HG02623 (cell line): ENCODE data around the gene PRR13.
"Not testable (repeated sequence)": the region's sequence is repeated elsewhere in the genome, so short reads cannot be mapped to it uniquely, and the experiment has no call there.

Experiments
- ATAC-seq: cut with Tn5 transposase; IDR thresholded peaks from one replicate; pipeline ENCODE4 v1.9.1; 2021; ENCODE audit warnings: moderate library complexity; ENCODE audit not compliant: unreplicated experiment

PRR13 gene, protein sequence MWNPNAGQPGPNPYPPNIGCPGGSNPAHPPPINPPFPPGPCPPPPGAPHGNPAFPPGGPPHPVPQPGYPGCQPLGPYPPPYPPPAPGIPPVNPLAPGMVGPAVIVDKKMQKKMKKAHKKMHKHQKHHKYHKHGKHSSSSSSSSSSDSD

GRCh38 chr12:53441040-53441833 lies at the start of gene PRR13:
PRR13 (plus strand) TSS chr12:53441734; CDS start chr12:53442715, 981 bp downstream.
- ATAC-seq: peak; percentile 98

DNA sequence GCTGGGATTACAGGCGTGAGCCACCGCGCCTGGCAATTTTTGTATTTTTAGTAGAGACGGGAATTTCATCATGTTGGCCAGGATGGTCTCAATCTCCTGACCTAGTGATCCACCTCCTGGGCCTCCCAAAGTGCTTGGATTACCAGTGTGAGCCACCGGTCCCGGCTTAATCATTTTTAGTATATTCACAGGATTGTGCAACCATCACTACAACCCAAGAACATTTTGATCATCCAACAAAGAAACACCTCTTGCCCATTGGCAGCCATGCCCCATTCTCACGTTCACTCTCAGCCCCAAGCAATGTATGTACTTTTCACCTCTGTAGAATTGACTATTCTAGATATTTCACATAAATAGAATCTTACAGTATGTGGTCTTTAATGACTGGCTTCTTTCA lies 41.6 kb upstream of the PRR13 start:
- ATAC-seq: no peak

GRCh38 chr12:53402351-53402750 lies 39.2 kb upstream of the PRR13 start:
- not testable (repeated sequence) for ATAC-seq

DNA sequence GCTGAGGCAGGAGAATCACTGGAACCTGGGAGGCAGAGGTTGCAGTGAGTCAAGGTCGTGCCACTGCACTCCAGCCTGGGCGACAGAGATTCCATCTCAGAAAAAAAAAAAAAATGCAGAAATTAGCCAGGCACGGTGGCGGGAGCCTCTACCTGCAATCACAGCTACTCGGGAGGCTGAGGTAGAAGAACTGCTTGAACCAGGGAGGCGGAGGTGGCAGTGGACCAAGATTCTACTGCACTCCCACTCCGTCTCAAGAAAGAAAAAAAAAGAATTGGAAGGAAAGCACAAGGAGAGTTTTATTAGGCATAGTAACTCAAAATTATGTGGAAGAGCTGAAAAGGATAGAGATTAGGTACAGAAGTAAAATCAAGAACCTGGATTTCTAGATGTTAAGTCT lies 38.7 kb upstream of the PRR13 start:
- no peak for ATAC-seq

- ATAC-seq: no peak
Measured at GRCh38 chr12:53410951-53411350, 30.6 kb upstream of the PRR13 start.

- no peak for ATAC-seq
Measured at GRCh38 chr12:53413485-53414204, 27.9 kb upstream of the PRR13 start.

GRCh38 chr12:53414756-53415417 lies 26.6 kb upstream of the PRR13 start:
- ATAC-seq: no peak

GRCh38 chr12:53415752-53416389 lies 25.7 kb upstream of the PRR13 start:
- not testable (repeated sequence) for ATAC-seq

GRCh38 chr12:53417291-53417816 lies 24.2 kb upstream of the PRR13 start:
- not testable (repeated sequence) for ATAC-seq

- ATAC-seq: no peak
Measured at GRCh38 chr12:53418221-53418620, 23.3 kb upstream of the PRR13 start.

DNA sequence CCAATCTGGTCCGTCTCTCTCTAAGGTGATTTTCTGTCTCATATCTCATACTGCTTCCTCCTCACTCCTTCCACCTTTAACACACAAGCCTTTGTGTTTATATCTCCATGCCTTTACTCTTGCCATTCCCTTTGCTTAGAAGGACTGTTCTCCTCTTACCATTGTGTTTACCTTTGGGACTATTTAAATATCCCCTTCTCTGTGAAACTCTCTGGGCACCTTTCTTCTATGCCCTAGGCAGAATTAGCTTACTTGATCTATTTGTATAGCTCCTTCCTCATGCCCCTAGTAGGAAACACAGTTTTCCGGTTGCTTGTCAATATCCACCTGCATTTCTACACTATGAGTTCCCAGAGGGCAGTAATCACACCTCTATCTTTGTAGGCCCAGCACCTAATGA lies 21.8 kb upstream of the PRR13 start:
- ATAC-seq: no peak

DNA sequence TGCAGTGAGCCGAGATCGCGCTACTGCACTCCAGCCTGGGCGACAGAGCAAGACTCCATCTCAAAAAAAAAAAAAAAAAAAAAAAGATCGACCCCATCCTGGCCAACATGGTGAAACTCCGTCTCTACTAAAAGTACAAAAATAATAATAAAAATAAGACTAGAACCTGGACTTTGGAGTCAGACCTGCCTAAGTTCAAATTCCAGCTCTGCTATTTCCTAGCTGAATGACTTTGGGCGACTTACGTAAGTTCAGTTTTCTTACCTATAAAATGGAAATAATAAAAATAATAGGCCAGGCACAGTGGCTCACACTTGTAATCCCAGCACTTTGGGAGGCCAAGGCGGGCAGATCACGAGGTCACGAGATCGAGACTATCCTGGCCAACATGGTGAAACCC lies 19.3 kb upstream of the PRR13 start:
- not testable (repeated sequence) for ATAC-seq

GRCh38 chr12:53423597-53423996 lies 17.9 kb upstream of the PRR13 start, which contains the start of gene AMHR2:
AMHR2 (plus strand) TSS chr12:53423855; CDS start chr12:53423935, 80 bp downstream.
- ATAC-seq: no peak

DNA sequence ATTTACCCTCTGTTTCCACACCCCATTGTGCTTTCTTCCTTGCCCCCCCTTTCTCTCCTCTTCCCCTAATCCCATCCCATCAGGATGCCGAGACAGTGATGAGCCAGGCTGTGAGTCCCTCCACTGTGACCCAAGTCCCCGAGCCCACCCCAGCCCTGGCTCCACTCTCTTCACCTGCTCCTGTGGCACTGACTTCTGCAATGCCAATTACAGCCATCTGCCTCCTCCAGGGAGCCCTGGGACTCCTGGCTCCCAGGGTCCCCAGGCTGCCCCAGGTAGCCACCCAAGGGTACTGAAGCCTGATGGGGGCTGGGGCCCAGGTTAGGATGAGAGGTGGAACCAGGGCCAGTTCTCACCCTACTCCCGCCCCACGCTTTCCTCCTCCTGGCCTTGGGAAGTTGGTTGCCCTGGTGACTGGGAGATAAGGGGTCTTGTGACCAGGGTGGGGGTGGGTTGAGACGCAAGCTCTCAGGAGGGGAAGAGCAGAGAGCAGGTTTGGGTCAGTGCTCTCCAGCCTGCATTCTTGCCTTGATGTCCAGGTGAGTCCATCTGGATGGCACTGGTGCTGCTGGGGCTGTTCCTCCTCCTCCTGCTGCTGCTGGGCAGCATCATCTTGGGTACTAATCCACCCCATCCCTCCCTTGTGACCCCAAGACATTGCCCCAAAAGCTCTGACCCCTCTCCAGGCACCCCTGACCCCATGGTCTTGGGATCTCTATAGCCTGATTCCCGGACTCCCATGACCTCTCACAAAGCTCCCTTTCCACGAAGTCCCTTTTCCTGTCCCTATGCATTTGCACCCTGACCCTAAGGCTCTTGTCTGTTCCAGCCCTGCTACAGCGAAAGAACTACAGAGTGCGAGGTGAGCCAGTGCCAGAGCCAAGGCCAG lies 16.7 kb upstream of the PRR13 start:
- ATAC-seq: no peak

GRCh38 chr12:53425515-53426150 lies 15.9 kb upstream of the PRR13 start:
- ATAC-seq: no peak

DNA sequence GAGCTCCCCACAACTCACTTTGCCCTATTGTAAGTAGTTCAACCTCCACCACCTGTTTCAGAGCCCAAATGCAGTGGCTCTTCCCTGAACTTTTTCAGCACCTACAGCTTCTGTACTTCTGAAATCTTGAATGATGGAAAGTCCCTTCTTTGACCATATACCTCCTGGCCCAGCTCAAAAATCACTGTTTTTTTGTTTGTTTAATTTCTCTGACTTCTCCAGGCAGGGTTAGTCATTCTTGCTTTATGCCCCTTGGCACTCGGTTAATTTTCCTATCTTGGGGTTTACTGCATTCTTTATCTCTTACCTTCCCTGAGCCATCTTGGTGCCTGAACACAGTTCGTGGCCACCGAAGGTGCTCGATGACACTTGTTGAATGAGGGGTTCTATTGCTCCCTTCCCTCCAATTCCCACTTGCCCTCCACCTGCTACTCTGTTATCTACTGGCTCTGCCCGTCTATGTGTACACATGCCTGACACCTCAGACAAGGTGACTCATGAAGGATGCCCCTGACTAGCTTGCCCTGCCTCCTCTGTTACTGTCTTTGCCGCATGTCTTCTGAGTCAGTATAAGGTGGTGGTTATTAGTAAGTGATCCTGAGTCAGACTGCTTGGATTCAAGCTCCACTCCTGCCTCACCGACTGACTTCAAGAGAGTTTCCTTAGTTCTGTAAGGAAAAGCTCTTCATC lies 13.5 kb upstream of the PRR13 start:
- no peak for ATAC-seq

GRCh38 chr12:53428741-53429140 lies 12.8 kb upstream of the PRR13 start:
- ATAC-seq: no peak

DNA sequence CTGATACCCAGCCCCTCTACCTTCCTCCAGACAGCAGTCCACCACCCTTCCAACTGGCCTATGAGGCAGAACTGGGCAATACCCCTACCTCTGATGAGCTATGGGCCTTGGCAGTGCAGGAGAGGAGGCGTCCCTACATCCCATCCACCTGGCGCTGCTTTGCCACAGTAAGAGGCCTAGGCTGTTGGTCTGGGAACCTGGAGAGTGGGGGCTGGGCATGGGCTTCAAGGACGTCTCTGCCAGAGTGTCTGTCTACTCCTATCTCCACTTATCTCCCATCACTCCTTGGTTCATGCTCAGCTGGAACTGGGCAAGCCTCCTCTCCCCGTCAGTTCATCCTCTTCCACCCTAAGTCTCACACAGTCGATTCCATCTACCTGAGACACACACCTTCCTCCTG lies 11.4 kb upstream of the PRR13 start:
- ATAC-seq: no peak

DNA sequence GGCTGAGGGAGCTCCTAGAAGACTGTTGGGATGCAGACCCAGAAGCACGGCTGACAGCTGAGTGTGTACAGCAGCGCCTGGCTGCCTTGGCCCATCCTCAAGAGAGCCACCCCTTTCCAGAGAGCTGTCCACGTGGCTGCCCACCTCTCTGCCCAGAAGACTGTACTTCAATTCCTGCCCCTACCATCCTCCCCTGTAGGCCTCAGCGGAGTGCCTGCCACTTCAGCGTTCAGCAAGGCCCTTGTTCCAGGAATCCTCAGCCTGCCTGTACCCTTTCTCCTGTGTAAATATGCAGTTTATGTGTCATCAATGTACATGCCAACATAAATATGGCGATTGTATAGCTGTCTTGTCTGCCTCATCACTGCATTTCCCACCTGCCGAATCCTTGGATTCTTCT lies 10.3 kb upstream of the PRR13 start:
- no peak for ATAC-seq
